Naive B cell (primary cell): Measurements from ENCODE around the gene RBM8A. TPM values are rescaled to one million over a fixed set of nuclear protein-coding genes. Genes with fewer than 3 reads are reported as not detected.

Source experiments
- ATAC-seq, 2 donors: fragments of 150-1000 bp; cut with Tn5 transposase; 2 replicates each; pipeline ENCODE4 v1.10.0; 2021; ENCODE audit warnings: low read depth in 2 of 2, mild to moderate bottlenecking in 2 of 2, moderate library complexity in 2 of 2
- DNase-seq: peaks from one replicate; pipeline ENCODE4 v3.0.0; 2022
- H3K27ac Mint-ChIP-seq, 6 donors: one replicate each; pipeline ENCODE4 v1.8.0; 2020 to 2022; ENCODE audit warnings: mild to moderate bottlenecking in 6 of 6, mixed read lengths in 6 of 6, moderate library complexity in 5 of 6, inconsistent platforms in 2 of 6
- H3K27me3 Mint-ChIP-seq, 3 donors: one replicate each; pipeline ENCODE4 v1.8.0; 2021 to 2022; ENCODE audit warnings: mixed read lengths in 3 of 3, mild to moderate bottlenecking in 1 of 3
- H3K36me3 Mint-ChIP-seq, 2 donors: one replicate each; pipeline ENCODE4 v1.8.0; 2020 to 2022; ENCODE audit warnings: mixed read lengths in 2 of 2, inconsistent platforms in 1 of 2, mild to moderate bottlenecking in 1 of 2
- H3K4me1 Mint-ChIP-seq, 3 donors: one replicate each; pipeline ENCODE4 v1.8.0; 2020 to 2022; ENCODE audit warnings: mixed read lengths in 3 of 3, inconsistent platforms in 1 of 3, mild to moderate bottlenecking in 1 of 3, moderate library complexity in 1 of 3
- H3K4me3 Mint-ChIP-seq, 8 donors: one replicate each; pipeline ENCODE4 v1.8.0; 2020 to 2022; ENCODE audit warnings: mild to moderate bottlenecking in 8 of 8, mixed read lengths in 8 of 8, moderate library complexity in 8 of 8, inconsistent platforms in 2 of 8
- H3K9me3 Mint-ChIP-seq, 7 donors: one replicate each; pipeline ENCODE4 v1.8.0; 2020 to 2022; ENCODE audit warnings: mixed read lengths in 7 of 7, mild to moderate bottlenecking in 5 of 7, inconsistent platforms in 2 of 7, moderate library complexity in 1 of 7
- polyA plus RNA-seq, 6 donors: library from polyadenylated mRNA; unstranded; fragments of 300-500 nt; fragmentation: Illumina TruSeq; gene quantifications; one replicate each; pipeline ENCODE4 v1.2.3, GENCODE V29; 2021; ENCODE audit warnings: low read depth in 6 of 6

RBM8A gene
- polyA plus RNA-seq, 6 donors from 2014 or later: 140 to 220 (median 158) TPM

GRCh38 chr1:145893306-145894055 lies 33.8 kb downstream of the RBM8A start:
- Mint-ChIP-seq H3K9me3 (no peaks in the 10 kb centered on the region), H3K4me1 (peaks cover 0 to 5% (median 0%) of the 10 kb centered on the region in 3 donors), H3K27ac (peak overlapping the region in 2 of 6 donors; percentile 40 to 49), H3K4me3 (no peak overlapping the region), H3K36me3 (peaks cover 0 to 8% of the 10 kb centered on the region in 2 donors), H3K27me3 (no peaks in the 10 kb centered on the region)
- no peak for DNase-seq
- ATAC-seq: no peak

GRCh38 chr1:145892486-145893087 lies 34.7 kb downstream of the RBM8A start:
- ATAC-seq (no peak), DNase-seq (no peak)
- Mint-ChIP-seq H3K27me3 (no peaks in the 10 kb centered on the region), H3K4me3 (no peak overlapping the region), H3K36me3 (peaks cover 0 to 3% of the 10 kb centered on the region in 2 donors), H3K9me3 (no peaks in the 10 kb centered on the region), H3K4me1 (peaks cover 0 to 2% (median 0%) of the 10 kb centered on the region in 3 donors), H3K27ac (peak overlapping the region in 2 of 6 donors; percentile 42 to 72)

- DNase-seq (peak; percentile 30), ATAC-seq (peak; percentile 34 to 72)
- peak overlapping the region in 1 of 6 donors; percentile 72 for H3K27ac Mint-ChIP-seq
- no peaks in the 10 kb centered on the region for H3K27me3 Mint-ChIP-seq
- peaks cover 0 to 1% (median 0%) of the 10 kb centered on the region in 3 donors for H3K4me1 Mint-ChIP-seq
- no peaks in the 10 kb centered on the region for H3K9me3 Mint-ChIP-seq
- H3K36me3 Mint-ChIP-seq: no peaks in the 10 kb centered on the region
- H3K4me3 Mint-ChIP-seq: no peak overlapping the region
These were observed 35.4 kb downstream of the RBM8A start for GRCh38 chr1:145891587-145892485.

GRCh38 chr1:145891143-145891542 lies 36.1 kb downstream of the RBM8A start:
- peaks cover 0 to 7% (median 1%) of the 10 kb centered on the region in 3 donors for H3K4me1 Mint-ChIP-seq
- ATAC-seq (no peak), DNase-seq (no peak)
- H3K36me3 Mint-ChIP-seq: no peaks in the 10 kb centered on the region
- no peaks in the 10 kb centered on the region for H3K27me3 Mint-ChIP-seq
- no peaks in the 10 kb centered on the region for H3K9me3 Mint-ChIP-seq
- H3K4me3 Mint-ChIP-seq: no peak overlapping the region
- H3K27ac Mint-ChIP-seq: no peak overlapping the region

- Mint-ChIP-seq H3K9me3 (no peaks in the 10 kb centered on the region), H3K4me1 (peaks cover 10 to 20% (median 16%) of the 10 kb centered on the region in 3 donors), H3K4me3 (peak overlapping the region in 1 of 8 donors; percentile 11), H3K36me3 (no peaks in the 10 kb centered on the region), H3K27ac (no peak overlapping the region), H3K27me3 (peaks cover 6 to 8% (median 7%) of the 10 kb centered on the region in 3 donors)
- ATAC-seq: no peak
- no peak for DNase-seq
These were observed 37.6 kb downstream of the RBM8A start for GRCh38 chr1:145889722-145890121.

- Mint-ChIP-seq H3K36me3 (no peaks in the 10 kb centered on the region), H3K27ac (peak overlapping the region in 1 of 6 donors; percentile 24), H3K4me3 (peak overlapping the region in 3 of 8 donors; percentile 22 to 47 (median 40)), H3K9me3 (no peaks in the 10 kb centered on the region), H3K27me3 (peaks cover 6 to 21% (median 18%) of the 10 kb centered on the region in 3 donors), H3K4me1 (peaks cover 14 to 23% (median 18%) of the 10 kb centered on the region in 3 donors)
- ATAC-seq (no peak), DNase-seq (no peak)
These were observed 39.7 kb downstream of the RBM8A start for GRCh38 chr1:145887631-145888030.

GRCh38 chr1:145886816-145887215 lies 40.5 kb downstream of the RBM8A start:
- Mint-ChIP-seq H3K36me3 (no peaks in the 10 kb centered on the region), H3K9me3 (no peaks in the 10 kb centered on the region), H3K27me3 (peaks cover 6 to 22% (median 20%) of the 10 kb centered on the region in 3 donors), H3K4me1 (peaks cover 15 to 23% (median 18%) of the 10 kb centered on the region in 3 donors), H3K4me3 (peak overlapping the region; percentile 49 to 93 (median 80)), H3K27ac (peak overlapping the region in 1 of 6 donors; percentile 57)
- no peak for ATAC-seq
- DNase-seq: no peak

- Mint-ChIP-seq H3K27me3 (peaks cover 6 to 22% (median 20%) of the 10 kb centered on the region in 3 donors), H3K9me3 (no peaks in the 10 kb centered on the region), H3K36me3 (no peaks in the 10 kb centered on the region), H3K4me1 (peaks cover 15 to 23% (median 18%) of the 10 kb centered on the region in 3 donors), H3K4me3 (peak overlapping the region; percentile 70 to 93 (median 86)), H3K27ac (peak overlapping the region in 2 of 6 donors; percentile 15 to 67)
- ATAC-seq (no peak), DNase-seq (no peak)
These were observed 40.9 kb downstream of the RBM8A start for GRCh38 chr1:145886390-145886789.

GRCh38 chr1:145885738-145886287 lies 41.5 kb downstream of the RBM8A start, which contains the start of gene ANKRD35:
ANKRD35 (minus strand) TSS chr1:145885866; CDS start chr1:145885758, 108 bp downstream.
- H3K27ac Mint-ChIP-seq: peak within 1 kb of the TSS in 2 of 6 donors; percentile 47 to 67
- no peaks in the 10 kb centered on the region for H3K9me3 Mint-ChIP-seq
- H3K27me3 Mint-ChIP-seq: peaks cover 6 to 22% (median 20%) of the 10 kb centered on the region in 3 donors
- peak within 1 kb of the TSS; percentile 70 to 93 (median 86) for H3K4me3 Mint-ChIP-seq
- H3K36me3 Mint-ChIP-seq: no peaks in the 10 kb centered on the region
- peak; percentile 87 for DNase-seq
- ATAC-seq: peak; percentile 98 to 99
- H3K4me1 Mint-ChIP-seq: peaks cover 15 to 23% (median 18%) of the 10 kb centered on the region in 3 donors

GRCh38 chr1:145884675-145885074 lies 42.6 kb downstream of the RBM8A start:
- Mint-ChIP-seq H3K4me3 (peak overlapping the region in 7 of 8 donors; percentile 70 to 89 (median 84)), H3K9me3 (no peaks in the 10 kb centered on the region), H3K4me1 (peaks cover 15 to 23% (median 18%) of the 10 kb centered on the region in 3 donors), H3K27ac (no peak overlapping the region), H3K27me3 (peaks cover 6 to 22% (median 20%) of the 10 kb centered on the region in 3 donors), H3K36me3 (no peaks in the 10 kb centered on the region)
- no peak for DNase-seq
- no peak for ATAC-seq

GRCh38 chr1:145879775-145880174 lies 47.5 kb downstream of the RBM8A start:
- H3K4me3 Mint-ChIP-seq: no peak overlapping the region
- H3K27me3 Mint-ChIP-seq: peaks cover 4 to 35% (median 26%) of the 10 kb centered on the region in 3 donors
- H3K4me1 Mint-ChIP-seq: peaks cover 3 to 5% (median 3%) of the 10 kb centered on the region in 3 donors
- H3K9me3 Mint-ChIP-seq: no peaks in the 10 kb centered on the region
- peak overlapping the region in 1 of 6 donors; percentile 54 for H3K27ac Mint-ChIP-seq
- H3K36me3 Mint-ChIP-seq: no peaks in the 10 kb centered on the region
- no peak for DNase-seq
- no peak for ATAC-seq

GRCh38 chr1:145878724-145879123 lies 48.6 kb downstream of the RBM8A start:
- H3K27me3 Mint-ChIP-seq: peaks cover 6 to 32% (median 26%) of the 10 kb centered on the region in 3 donors
- H3K4me1 Mint-ChIP-seq: peaks cover 0 to 3% (median 0%) of the 10 kb centered on the region in 3 donors
- H3K27ac Mint-ChIP-seq: no peak overlapping the region
- ATAC-seq (no peak), DNase-seq (no peak)
- H3K4me3 Mint-ChIP-seq: no peak overlapping the region
- no peaks in the 10 kb centered on the region for H3K36me3 Mint-ChIP-seq
- no peaks in the 10 kb centered on the region for H3K9me3 Mint-ChIP-seq
